NCI-H2196 treated with DMSO at 0.1 percent for 48 hours (cell line): Measurements from ENCODE around the gene SPATS2L.

Source experiments
- DNase-seq: peaks from one replicate; lab custom pipeline; 2025; ENCODE audit not compliant: unreplicated experiment; lab: John Stamatoyannopoulos, UW

SPATS2L gene

GRCh38 chr2:200438251-200438650 lies 131.8 kb downstream of the SPATS2L start:
- DNase-seq = no peak

- no peak for DNase-seq
These were observed 132.4 kb downstream of the SPATS2L start for GRCh38 chr2:200438846-200439245.

- no peak for DNase-seq
These were observed 133.5 kb downstream of the SPATS2L start for GRCh38 chr2:200439981-200440380.

- no peak for DNase-seq
These were observed 136.0 kb downstream of the SPATS2L start for GRCh38 chr2:200442471-200442870.

GRCh38 chr2:200443376-200443775 lies 136.9 kb downstream of the SPATS2L start:
- no peak for DNase-seq

- no peak for DNase-seq
These were observed 137.4 kb downstream of the SPATS2L start for GRCh38 chr2:200443916-200444315.

- no peak for DNase-seq
These were observed 138.0 kb downstream of the SPATS2L start for GRCh38 chr2:200444530-200444929.

- no peak for DNase-seq
These were observed 138.8 kb downstream of the SPATS2L start for GRCh38 chr2:200445284-200445683.

- no peak for DNase-seq
These were observed 140.1 kb downstream of the SPATS2L start for GRCh38 chr2:200446612-200447011.

- no peak for DNase-seq
These were observed 140.8 kb downstream of the SPATS2L start for GRCh38 chr2:200447139-200447855.

GRCh38 chr2:200448455-200448854 lies 142.0 kb downstream of the SPATS2L start:
- no peak for DNase-seq

- DNase-seq = no peak
These were observed 142.7 kb downstream of the SPATS2L start for GRCh38 chr2:200449149-200449548.

GRCh38 chr2:200450288-200450687 lies 143.8 kb downstream of the SPATS2L start:
- no peak for DNase-seq

GRCh38 chr2:200451511-200451910 lies 145.0 kb downstream of the SPATS2L start:
- DNase-seq = no peak

GRCh38 chr2:200452377-200452776 lies 145.9 kb downstream of the SPATS2L start:
- DNase-seq = no peak

GRCh38 chr2:200453142-200453852 lies 146.8 kb downstream of the SPATS2L start:
- no peak for DNase-seq

GRCh38 chr2:200453853-200454534 lies 147.5 kb downstream of the SPATS2L start:
- DNase-seq = no peak

GRCh38 chr2:200454927-200455801 lies 148.7 kb downstream of the SPATS2L start:
- no peak for DNase-seq

- DNase-seq = no peak
These were observed 149.5 kb downstream of the SPATS2L start for GRCh38 chr2:200455958-200456421.

GRCh38 chr2:200456567-200456966 lies 150.1 kb downstream of the SPATS2L start:
- no peak for DNase-seq

GRCh38 chr2:200459101-200459500 lies 152.6 kb downstream of the SPATS2L start:
- no peak for DNase-seq
